Measurements from ENCODE around the gene LTBR. TPM values are rescaled to one million over a fixed set of nuclear protein-coding genes. Genes with fewer than 3 reads are reported as not detected.
A peak's percentile ranks its signal among the peaks of the same experiment; 100 is the strongest.

LTBR gene
- total RNA-seq, 1 donor from 2014 or later = 84.2 TPM

DNA sequence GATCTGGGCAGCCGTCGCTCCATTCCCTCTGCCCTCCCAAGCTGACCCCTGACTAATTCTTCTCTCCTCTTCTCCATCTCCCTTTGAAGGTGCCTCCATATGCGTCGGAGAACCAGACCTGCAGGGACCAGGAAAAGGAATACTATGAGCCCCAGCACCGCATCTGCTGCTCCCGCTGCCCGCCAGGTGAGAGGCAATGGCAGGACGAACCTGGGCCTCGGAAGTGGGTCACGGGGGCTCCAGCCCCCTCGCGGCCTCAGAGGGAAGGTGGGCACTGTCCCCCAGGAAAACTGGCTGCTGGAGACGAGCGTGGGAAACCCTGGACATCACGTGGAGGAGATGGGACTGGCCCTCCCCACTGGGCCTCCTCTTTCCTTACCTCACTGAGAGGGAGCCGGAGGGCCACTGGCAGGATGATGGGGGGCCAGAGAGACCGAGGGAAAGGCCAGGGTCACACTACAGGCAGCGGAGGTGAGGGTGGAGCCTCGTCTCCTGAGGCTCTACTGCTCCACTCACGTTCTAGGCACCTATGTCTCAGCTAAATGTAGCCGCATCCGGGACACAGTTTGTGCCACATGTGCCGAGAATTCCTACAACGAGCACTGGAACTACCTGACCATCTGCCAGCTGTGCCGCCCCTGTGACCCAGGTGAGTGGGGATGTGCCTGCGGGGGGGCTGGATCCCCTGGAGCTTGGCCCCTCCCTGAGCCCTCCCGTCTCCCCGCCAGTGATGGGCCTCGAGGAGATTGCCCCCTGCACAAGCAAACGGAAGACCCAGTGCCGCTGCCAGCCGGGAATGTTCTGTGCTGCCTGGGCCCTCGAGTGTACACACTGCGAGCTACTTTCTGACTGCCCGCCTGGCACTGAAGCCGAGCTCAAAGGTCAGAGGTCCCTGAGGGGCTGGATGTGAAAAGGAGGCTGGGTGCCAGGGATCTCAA, 806 bp downstream of the LTBR start:
- peak; percentile 30 for ATAC-seq

DNA sequence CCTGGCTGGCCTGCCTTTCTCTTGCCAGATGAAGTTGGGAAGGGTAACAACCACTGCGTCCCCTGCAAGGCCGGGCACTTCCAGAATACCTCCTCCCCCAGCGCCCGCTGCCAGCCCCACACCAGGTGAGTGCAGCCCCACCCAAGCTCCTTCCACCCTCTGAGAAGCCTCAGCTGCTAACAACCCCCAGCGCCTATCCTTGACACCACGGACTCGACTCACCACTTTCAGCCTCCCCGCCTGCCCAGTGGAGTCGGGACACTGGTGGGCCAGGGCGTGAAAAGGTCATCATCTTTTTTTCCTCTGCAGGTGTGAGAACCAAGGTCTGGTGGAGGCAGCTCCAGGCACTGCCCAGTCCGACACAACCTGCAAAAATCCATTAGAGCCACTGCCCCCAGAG, 2.1 kb downstream of the LTBR start:
- no peak for ATAC-seq

DNA sequence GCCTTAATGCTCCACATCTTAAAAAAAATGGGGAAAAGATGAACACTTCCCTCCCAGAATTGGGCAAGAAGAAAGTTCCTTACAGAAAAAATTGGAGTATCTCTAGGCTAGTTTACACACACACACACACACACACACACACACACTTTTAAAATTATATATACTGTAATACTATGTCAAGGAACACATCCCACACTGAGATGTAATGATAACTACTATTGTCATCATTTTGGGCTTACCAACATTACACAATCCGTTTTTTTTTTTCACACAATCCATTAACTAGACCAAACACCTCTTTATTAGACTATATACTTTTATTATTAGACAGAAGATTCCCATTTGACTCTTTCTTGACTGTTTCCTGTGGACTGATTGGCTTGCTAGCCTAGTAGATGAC, 2.5 kb downstream of the LTBR start:
- ATAC-seq = no peak

DNA sequence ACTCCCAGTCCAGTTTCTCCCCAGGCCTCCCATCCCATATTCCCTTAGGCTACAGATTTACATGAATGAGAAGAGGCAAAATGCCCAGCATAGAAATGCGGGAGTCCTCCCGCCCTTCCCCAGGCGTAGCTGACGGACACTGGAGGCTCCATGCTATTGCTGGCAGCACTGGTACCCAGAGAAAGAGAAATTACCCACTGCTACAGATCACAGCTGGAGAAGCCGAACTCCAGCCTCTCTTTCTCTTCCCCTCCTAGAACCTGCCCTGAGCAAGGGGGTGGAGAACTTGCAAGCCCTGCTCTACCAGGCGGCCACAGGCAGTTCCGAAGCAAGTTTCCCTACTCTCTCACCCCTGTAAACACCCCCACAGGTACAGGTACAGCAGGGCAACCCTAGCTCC, 3.6 kb downstream of the LTBR start:
- ATAC-seq = no peak

GRCh38 chr12:6390084-6390799, 6.3 kb downstream of the LTBR start:
- ATAC-seq = no peak

DNA sequence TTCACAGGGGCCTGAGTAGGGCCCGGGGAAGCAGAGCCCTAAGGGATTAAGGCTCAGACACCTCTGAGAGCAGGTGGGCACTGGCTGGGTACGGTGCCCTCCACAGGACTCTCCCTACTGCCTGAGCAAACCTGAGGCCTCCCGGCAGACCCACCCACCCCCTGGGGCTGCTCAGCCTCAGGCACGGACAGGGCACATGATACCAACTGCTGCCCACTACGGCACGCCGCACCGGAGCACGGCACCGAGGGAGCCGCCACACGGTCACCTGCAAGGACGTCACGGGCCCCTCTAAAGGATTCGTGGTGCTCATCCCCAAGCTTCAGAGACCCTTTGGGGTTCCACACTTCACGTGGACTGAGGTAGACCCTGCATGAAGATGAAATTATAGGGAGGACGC, 7.1 kb downstream of the LTBR start:
- ATAC-seq = peak; percentile 20

DNA sequence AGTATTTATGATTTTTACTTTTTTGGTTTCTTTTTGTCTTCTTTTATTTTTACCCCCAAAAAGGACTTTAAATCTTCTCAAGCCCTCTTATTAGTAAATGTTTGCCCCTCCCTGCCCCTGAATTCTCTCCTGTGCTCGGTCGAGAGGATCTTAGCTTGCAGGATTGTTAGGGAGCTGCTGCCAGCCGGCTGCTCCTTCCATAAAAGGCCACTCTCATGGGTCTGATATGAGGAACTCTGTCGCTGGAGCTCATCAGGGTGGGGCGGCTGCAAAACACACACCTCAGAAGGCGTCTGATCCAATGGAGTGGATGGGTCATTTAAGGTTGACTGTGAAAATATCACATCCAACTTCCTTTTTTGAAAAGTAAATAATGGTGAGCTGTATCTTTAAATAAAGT, 8.5 kb downstream of the LTBR start:
- ATAC-seq = peak; percentile 60

DNA sequence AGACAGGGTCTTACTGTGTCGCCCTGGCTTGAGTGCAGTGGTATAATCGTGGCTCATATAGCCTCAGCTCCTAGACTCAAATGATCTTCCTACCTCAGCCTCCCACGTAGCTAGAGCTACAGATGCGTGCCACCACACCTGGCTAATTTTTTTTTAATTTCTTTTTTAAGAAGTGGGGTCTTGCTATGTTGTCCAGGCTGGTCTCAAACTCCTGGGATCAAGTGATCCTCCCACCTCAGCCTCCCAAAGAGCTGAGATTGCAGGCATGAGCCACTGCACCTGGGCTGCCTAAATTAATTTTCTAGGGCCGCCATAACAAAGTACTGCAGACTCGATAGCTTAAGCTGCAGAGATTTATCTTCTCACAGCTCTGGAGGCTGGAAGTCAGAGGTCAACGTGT, 9.1 kb downstream of the LTBR start:
- ATAC-seq = no peak

- no peak for ATAC-seq
Observed at GRCh38 chr12:6394398-6394797, 10.4 kb downstream of the LTBR start.

GRCh38 chr12:6396031-6396430, 12.1 kb downstream of the LTBR start:
- no peak for ATAC-seq

- no peak for ATAC-seq
Observed at GRCh38 chr12:6399884-6400644, 16.1 kb downstream of the LTBR start.

DNA sequence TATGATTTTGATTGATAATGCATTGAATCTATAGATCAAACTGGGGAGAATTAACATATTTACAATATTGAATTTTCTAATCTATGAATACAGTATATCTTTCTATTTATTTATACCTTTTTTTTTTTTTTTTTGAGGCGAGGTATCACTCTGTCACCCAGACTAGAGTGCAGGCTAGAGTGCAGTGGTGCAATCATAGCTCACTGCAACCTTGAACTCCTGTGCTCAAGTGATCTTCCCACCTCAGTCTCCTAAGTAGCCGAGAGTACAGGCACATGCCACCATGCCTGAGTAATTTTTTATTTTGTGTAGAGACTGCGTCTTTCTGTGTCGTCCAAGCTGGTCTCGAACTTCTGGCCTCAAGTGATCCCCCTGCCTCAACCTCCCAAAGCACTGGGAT, 20.4 kb downstream of the LTBR start:
- ATAC-seq = no peak

DNA sequence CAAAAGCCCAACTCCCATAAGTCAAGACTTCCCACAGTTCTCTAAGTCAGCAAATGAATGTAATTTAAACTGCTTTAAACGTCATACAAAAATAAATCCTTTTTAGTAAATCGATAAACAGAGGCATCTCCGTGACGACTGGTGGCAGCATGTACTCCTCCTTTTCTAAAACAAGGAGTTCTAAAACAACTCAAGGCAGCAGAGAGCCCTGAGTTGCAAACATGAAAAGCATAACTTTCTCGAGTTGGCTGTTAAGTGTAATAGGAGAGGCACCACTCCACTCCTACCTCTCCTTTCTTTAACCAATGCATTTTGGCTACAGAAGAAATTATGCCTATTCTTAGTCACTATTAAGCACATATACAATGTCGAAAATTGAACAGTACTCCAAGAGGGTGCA, 22.0 kb downstream of the LTBR start:
- no peak for ATAC-seq

DNA sequence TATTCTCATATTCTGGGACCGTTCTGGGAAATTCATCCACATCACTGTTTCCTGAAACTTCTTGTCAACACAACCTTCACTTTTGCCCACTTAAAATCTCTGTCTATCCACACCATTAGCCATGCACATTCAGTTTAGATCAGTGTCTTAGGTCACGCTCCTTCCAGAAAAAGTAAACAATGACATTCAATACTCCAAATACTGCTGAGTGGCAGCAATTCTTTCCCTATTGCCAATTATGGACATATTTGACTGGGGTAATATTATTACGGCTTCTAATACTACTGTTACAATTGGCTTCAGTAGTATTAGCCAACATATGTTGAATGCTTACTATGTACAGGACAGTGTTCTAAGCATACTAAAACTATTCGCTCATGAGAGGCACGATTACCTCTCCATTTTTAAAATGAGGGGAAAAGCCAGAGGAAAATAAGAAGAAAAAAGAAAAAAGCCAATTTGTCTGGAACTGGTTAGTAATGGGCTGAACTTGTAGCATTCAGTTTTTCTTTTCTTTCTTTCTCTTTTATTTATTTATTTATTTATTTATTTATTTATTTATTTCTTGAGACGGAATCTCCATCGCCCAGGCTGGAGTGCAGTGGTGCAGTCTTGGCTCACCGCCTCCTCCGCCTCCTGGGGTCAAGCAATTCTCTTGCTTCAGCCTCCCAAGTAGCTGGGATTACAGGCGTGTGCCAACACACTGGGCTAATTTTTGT, 23.4 kb downstream of the LTBR start:
- ATAC-seq = no peak

GRCh38 chr12:6416596-6416995, 32.6 kb downstream of the LTBR start:
- ATAC-seq = no peak

DNA sequence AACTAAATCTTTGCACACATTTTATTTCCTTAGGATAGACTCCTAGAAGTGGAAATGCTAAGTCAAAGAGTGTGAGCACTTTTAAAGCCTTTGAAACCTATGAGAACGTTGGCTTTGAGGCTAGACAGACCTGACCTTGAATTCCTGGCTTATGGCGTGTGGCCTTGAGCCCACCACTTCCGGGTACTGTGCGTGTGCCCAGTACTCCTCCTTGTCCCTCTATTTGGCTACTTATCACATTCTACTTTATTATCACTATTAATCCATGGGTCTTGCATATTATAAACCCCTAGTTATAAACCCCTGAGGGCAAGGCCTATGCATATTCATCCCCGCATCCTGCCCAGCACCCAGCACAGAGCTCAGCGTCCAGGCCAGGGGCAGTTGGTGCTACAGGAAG, 34.8 kb downstream of the LTBR start:
- no peak for ATAC-seq

DNA sequence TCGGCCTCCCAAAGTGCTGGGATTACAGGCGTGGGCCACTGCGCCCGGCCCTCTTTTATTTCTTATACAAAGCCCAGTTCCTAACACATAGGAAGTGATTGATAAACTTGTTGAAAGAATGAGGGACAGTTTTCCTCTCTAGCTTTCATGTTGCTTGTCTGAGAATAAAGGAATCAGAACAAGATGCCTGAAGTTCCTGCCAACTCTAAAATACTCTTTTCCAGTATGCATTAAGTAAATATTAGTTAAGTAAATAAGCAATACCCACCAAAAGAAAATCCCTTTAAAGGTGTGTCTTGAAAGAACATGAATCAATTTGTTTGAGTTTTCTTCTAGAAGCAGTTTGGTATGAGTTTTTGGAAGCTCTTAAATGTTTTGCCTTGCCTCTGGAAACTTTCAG, 36.4 kb downstream of the LTBR start:
- ATAC-seq = no peak

GRCh38 chr12:6423267-6424007, 39.5 kb downstream of the LTBR start:
- peak; percentile 94 for ATAC-seq

- ATAC-seq = no peak
Observed at GRCh38 chr12:6424008-6424347, 40.0 kb downstream of the LTBR start.

- no peak for ATAC-seq
Observed at GRCh38 chr12:6424866-6425265, 40.9 kb downstream of the LTBR start.

DNA sequence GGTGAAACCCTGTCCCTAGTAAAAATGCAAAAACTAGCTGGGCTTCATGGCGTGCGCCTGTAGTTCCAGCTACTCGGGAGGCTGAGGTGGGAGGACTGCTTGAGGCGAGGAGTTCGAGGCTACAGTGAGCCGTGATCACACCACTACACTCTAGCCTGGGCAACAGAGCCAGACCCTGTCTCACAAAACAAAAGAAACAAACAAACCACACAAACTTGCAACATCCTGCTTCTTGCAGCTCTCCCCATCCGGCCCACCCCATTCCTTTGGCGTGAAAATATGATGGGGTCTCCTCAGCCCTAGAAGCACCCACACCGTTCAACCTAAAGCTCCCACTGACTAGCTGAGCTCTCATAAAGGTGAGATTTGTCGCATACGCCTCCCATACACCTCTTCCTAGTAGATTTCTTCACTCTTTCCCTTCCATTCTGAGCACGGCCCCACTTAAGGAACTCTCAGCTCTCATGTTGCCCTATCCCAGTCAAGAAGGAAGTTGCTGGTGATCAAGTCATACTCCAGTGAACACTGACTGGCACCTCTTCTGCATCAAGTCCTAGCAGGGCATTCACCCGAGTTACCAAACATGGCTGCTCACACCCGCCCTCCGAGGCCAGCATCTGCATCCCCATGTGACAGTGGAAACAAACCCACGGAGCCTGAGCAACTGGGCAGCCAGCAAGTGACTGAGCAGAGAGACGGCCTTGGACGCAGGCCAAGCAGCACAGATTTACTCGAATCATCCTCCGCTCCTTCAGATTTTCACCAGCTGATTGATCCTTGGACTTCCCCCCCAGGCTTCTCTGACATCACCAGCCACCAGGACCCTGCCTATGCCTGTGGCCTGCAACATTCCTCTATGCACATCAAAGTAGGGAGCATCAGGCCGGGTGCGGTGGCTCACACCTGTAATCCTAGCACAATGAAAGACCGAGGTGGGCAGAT, 41.9 kb downstream of the LTBR start:
- no peak for ATAC-seq

All from esophagus mucosa (tissue), 1 donor.